SW480 (cell line): ENCODE results near the gene BOD1L2.

Experiments used
- DNase-seq: peaks from one replicate; pipeline ENCODE4 v3.0.0-alpha.2; 2016; ENCODE audit warnings: low spot score

BOD1L2 gene

GRCh38 chr18:57150081-57150480, 3.2 kb downstream of the BOD1L2 start:
- DNase-seq, result no peak

GRCh38 chr18:57150828-57151227, 3.9 kb downstream of the BOD1L2 start:
- no peak for DNase-seq

- DNase-seq, result no peak
These were observed 7.4 kb downstream of the BOD1L2 start for GRCh38 chr18:57154191-57154830.

GRCh38 chr18:57164401-57164800, 17.5 kb downstream of the BOD1L2 start:
- no peak for DNase-seq

GRCh38 chr18:57167617-57168308, 20.9 kb downstream of the BOD1L2 start:
- no peak for DNase-seq

GRCh38 chr18:57171026-57171425, 24.1 kb downstream of the BOD1L2 start:
- no peak for DNase-seq

GRCh38 chr18:57175532-57175931, 28.6 kb downstream of the BOD1L2 start:
- DNase-seq, result no peak

- DNase-seq, result no peak
These were observed 38.5 kb downstream of the BOD1L2 start for GRCh38 chr18:57185434-57185833.

GRCh38 chr18:57188851-57189557, 42.1 kb downstream of the BOD1L2 start:
- no peak for DNase-seq

- no peak for DNase-seq
These were observed 43.1 kb downstream of the BOD1L2 start for GRCh38 chr18:57190026-57190425.

- no peak for DNase-seq
These were observed 47.2 kb downstream of the BOD1L2 start for GRCh38 chr18:57194070-57194469.

- DNase-seq, result no peak
These were observed 47.7 kb downstream of the BOD1L2 start for GRCh38 chr18:57194622-57195021.

- no peak for DNase-seq
These were observed 48.5 kb downstream of the BOD1L2 start for GRCh38 chr18:57195341-57195740.

- no peak for DNase-seq
These were observed 50.4 kb downstream of the BOD1L2 start for GRCh38 chr18:57197261-57197660.

- DNase-seq, result no peak
These were observed 51.2 kb downstream of the BOD1L2 start for GRCh38 chr18:57198073-57198472.
